HepG2 (cell line): Measurements from ENCODE around the gene ASXL1. TPM values are rescaled to one million over a fixed set of nuclear protein-coding genes. Genes with fewer than 3 reads are reported as not detected.

Source experiments
- ARID3A ChIP-seq: IDR thresholded peaks from 2 replicates; pipeline ENCODE4 v1.6.1; 2012; ENCODE audit warnings: low read depth, low read length, improper control_type of control experiment
- CBFB ChIP-seq: sonication (generic); formaldehyde crosslinking; IDR thresholded peaks from 2 replicates; pipeline ENCODE4 v1.4.0; 2020; ENCODE audit warnings: missing genetic modification reagents
- CHD4 ChIP-seq: fragments of 200-600 bp; sonication (generic); IDR thresholded peaks from 2 replicates; pipeline ENCODE4 v1.7.0; 2017; ENCODE audit warnings: mild to moderate bottlenecking, low read length, borderline replicate concordance
- CREM ChIP-seq, 2 experiments: sonication (generic) in 1 of 2; formaldehyde crosslinking in 1 of 2; IDR thresholded peaks; 2 replicates each; pipeline versions ENCODE4 v1.4.0 to v1.6.1; 2016 to 2020; ENCODE audit warnings: antibody characterized with exemption in 1 of 2, mild to moderate bottlenecking in 1 of 2, missing genetic modification reagents in 1 of 2
- DMAP1 ChIP-seq: IDR thresholded peaks from 2 replicates; pipeline ENCODE4 v1.6.1; 2016
- MLXIP ChIP-seq: sonication (generic); formaldehyde crosslinking; IDR thresholded peaks from 2 replicates; pipeline ENCODE4 v1.9.0; 2021; ENCODE audit warnings: missing genetic modification reagents, borderline replicate concordance
- NR2F6 ChIP-seq, 2 experiments: IDR thresholded peaks; 2 replicates each; pipeline ENCODE4 v1.6.1; 2016; ENCODE audit warnings: antibody characterized with exemption in 1 of 2, mild to moderate bottlenecking in 1 of 2
- THRA ChIP-seq: sonication (generic); formaldehyde crosslinking; IDR thresholded peaks from 2 replicates; pipeline ENCODE4 v1.4.0; 2020; ENCODE audit warnings: missing genetic modification reagents, borderline replicate concordance
- ZBED4 ChIP-seq: sonication (generic); formaldehyde crosslinking; IDR thresholded peaks from 2 replicates; pipeline ENCODE4 v1.4.0; 2020; ENCODE audit warnings: missing genetic modification reagents, borderline replicate concordance
- ZBTB43 ChIP-seq: sonication (generic); formaldehyde crosslinking; conservative IDR thresholded peaks from 2 replicates; pipeline ENCODE4 v1.4.0; 2020; ENCODE audit warnings: missing genetic modification reagents
- ZFP36 ChIP-seq: fragments of 150-350 bp; IDR thresholded peaks from 2 replicates; pipeline ENCODE4 v1.6.1; 2018; ENCODE audit warnings: borderline replicate concordance, low read length, low read depth; ENCODE audit not compliant: partially characterized antibody
- ZFP36L2 ChIP-seq: sonication (generic); formaldehyde crosslinking; IDR thresholded peaks from 2 replicates; pipeline ENCODE4 v1.4.0; 2020; ENCODE audit warnings: missing genetic modification reagents
- ZFP37 ChIP-seq: sonication (generic); formaldehyde crosslinking; IDR thresholded peaks from 2 replicates; pipeline ENCODE4 v1.4.0; 2020; ENCODE audit warnings: missing genetic modification reagents, borderline replicate concordance
- ZNF709 ChIP-seq: sonication (generic); formaldehyde crosslinking; IDR thresholded peaks from 2 replicates; pipeline ENCODE4 v1.5.0; 2020; ENCODE audit warnings: mild to moderate bottlenecking, missing genetic modification reagents
- ZNF720 ChIP-seq: sonication (generic); formaldehyde crosslinking; IDR thresholded peaks from 2 replicates; pipeline ENCODE4 v1.4.0; 2020; ENCODE audit warnings: missing genetic modification reagents
- polyA plus RNA-seq, 8 experiments: library from polyadenylated mRNA; depleted of rRNA in 3 of 8; stranded (reverse) in 7 of 8; unstranded in 1 of 8; fragments of >200 nt; fragmentation: Illumina TruSeq in 4 of 8; extraction: Trizol in 4 of 8; gene quantifications; 2 replicates each; pipeline versions ENCODE4 v1.2.1 to v1.2.3, GENCODE V29; 2011 to 2016; ENCODE audit warnings: low read depth in 4 of 8, missing spikeins in 1 of 8, mixed read lengths in 1 of 8; ENCODE audit not compliant: insufficient read depth in 1 of 8
- total RNA-seq, 5 experiments: library from RNA; depleted of rRNA; stranded (reverse); fragments of >200 nt; fragmentation: Illumina TruSeq; extraction: Trizol; gene quantifications; 2 replicates each; pipeline ENCODE4 v1.2.3, GENCODE V29; 2016; ENCODE audit warnings: low read depth in 1 of 5

The ASXL1 gene
- total and polyA plus RNA-seq, 2 of the 13 experiments (the other 11 are each of a cell fraction or from before 2014, with no cell fraction given), result 62.1 to 74.8 TPM

GRCh38 chr20:32353848-32354496, 4.2 kb upstream of the ASXL1 start (continued):
- TF ChIP-seq MLXIP (CRISPR knock-in tag) (no peak), CHD4 (no peak), ZFP36L2 (CRISPR knock-in tag) (no peak), DMAP1 (CRISPR knock-in tag) (no peak), ZFP37 (CRISPR knock-in tag) (no peak), ZNF720 (no peak), THRA (CRISPR knock-in tag) (no peak), CBFB (CRISPR knock-in tag) (no peak), ZFP36 (no peak), ZBED4 (CRISPR knock-in tag) (no peak), CREM (IDR thresholded peaks at IDR 0.05) (no peak), CREM (CRISPR knock-in tag; IDR thresholded peaks at IDR 0.05) (no peak), ARID3A (no peak), ZBTB43 (no peak), ZNF709 (no peak), NR2F6 (IDR thresholded peaks at IDR 0.05) (peak; percentile 37; the same call in 1 of the 2 replicates), NR2F6 (CRISPR knock-in tag; IDR thresholded peaks at IDR 0.05) (peak; percentile 19; the same call in 1 of the 2 replicates)
